Stimulated activated CD8-positive, alpha-beta memory T cell treated with anti-CD3 and anti-CD28 coated beads, Interleukin-4, amount 100 ng/mL, for 4 hours (primary cell): ENCODE data around the gene ATG10.

Experiments
- DNase-seq, 2 donors: peaks; one replicate each; pipeline ENCODE4 v3.0.0-alpha.2; 2020; ENCODE audit warnings: low read depth in 2 of 2, low spot score in 1 of 2

The ATG10 gene

GRCh38 chr5:82164176-82164976 lies 192.6 kb downstream of the ATG10 start:
- no peak for DNase-seq

GRCh38 chr5:82164977-82165713 lies 193.3 kb downstream of the ATG10 start:
- no peak for DNase-seq

- no peak for DNase-seq
Measured at GRCh38 chr5:82165740-82166530, 194.1 kb downstream of the ATG10 start.

DNA sequence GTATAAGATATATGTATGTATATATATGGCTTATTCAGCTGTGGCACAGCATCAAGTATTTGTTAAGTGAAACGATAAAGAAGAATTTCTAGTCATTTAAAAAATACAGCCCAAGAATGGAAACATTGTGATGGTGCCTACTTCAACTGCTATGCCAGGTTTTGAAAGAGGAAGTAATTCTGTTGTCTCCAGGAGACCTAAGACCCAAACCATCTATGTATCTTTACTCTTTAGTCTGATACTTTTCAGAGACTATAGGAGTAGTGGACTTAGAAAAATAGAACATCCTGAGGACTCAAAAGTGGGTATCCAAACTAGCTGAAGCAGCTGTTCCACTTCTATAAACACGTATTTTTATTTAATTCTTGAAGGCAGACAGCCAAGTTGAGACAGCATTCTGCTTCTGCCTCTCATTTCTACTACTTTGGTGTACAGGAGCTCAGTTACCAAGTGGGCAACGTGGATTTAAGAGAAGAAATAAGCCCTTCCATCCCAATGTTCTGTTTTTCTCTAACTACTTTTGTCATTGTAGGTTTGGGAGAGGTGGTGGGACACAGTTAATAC lies 195.6 kb downstream of the ATG10 start:
- DNase-seq = no peak

- no peak for DNase-seq
Measured at GRCh38 chr5:82168294-82168693, 196.5 kb downstream of the ATG10 start.

GRCh38 chr5:82169892-82170291 lies 198.1 kb downstream of the ATG10 start:
- no peak for DNase-seq

- peak in 1 of 2 donors; percentile 22 for DNase-seq
Measured at GRCh38 chr5:82174128-82174918, 202.5 kb downstream of the ATG10 start.

- DNase-seq = no peak
Measured at GRCh38 chr5:82174919-82175219, 203.0 kb downstream of the ATG10 start.

- DNase-seq = no peak
Measured at GRCh38 chr5:82176115-82176814, 204.4 kb downstream of the ATG10 start.

DNA sequence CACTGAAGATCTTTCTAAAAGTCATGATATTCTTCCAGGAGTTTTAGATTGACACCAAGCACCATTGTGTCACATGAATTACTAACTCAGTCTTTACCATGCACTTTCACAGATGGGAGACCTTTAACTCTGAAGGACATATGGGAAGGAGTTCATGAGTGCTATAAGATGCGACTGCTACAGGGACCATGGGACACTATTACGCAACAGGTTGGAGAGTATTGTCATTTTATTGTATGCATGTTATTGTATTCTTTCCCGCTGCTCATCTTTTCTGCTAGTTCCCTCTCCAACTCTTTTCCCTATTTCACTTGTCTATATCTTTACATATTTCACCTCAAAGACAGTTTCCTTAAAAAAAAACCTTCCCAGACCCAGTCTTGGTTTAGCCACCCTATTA lies 206.6 kb downstream of the ATG10 start:
- no peak for DNase-seq

DNA sequence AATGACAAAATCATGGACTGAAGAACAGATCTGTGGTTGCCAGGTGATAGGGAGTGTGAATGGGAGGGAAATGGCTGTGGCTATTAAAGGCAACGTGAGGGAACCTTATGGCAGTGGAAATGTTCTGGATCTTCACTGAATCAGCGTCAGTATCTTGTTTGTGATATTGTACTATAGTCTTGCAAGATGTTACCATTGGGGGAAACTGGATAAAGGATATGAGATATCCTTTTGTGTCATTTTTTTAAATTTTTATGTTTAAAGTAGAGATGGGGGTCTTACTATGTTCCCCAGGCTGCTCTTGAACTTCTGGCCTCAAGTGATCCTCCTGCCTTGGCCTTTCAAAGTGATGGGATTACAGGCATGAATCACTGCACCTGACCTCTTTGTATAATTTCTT lies 210.8 kb downstream of the ATG10 start:
- DNase-seq = no peak

DNA sequence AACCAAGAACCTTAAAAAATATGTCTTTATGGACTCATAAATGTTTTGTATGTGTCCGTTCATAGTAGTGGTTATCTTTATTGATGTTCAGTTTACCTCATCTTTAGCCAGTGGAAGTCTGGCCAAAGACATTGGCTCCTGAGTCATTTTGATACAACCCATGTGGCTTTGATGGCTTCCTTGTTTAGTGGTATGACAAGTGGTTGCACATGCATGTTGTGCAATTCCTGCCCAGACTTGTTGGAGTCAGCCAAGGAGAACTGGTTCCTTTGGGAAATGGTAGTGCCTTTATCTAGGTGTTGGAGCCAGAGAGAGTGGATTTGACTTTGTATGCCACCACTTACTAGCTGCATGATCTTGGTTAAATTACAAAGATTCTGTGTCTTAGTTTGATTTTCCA lies 212.0 kb downstream of the ATG10 start:
- DNase-seq = no peak

DNA sequence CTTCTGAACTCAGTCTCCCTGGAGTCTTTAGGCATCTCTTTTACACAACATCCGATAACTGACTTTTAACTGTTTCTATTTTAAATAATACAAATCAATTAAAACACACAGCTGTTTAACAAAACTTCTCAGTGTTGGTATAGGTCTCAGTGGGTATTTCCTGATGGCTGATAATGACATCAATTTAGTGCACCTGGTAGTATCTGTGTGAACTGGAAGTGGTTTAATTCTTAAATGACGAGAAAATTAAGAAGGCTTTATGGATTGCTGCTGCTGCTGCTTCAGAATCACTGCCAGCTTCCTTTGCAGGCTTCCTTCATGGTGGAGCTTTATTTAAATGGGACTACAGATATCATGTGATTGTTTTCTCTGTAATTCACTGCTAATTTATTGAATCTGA lies 214.0 kb downstream of the ATG10 start:
- DNase-seq = no peak

GRCh38 chr5:82197550-82197949 lies 225.7 kb downstream of the ATG10 start:
- no peak for DNase-seq

GRCh38 chr5:82204567-82204966 lies 232.7 kb downstream of the ATG10 start:
- DNase-seq = no peak

- no peak for DNase-seq
Measured at GRCh38 chr5:82205005-82205404, 233.2 kb downstream of the ATG10 start.

GRCh38 chr5:82208371-82208770 lies 236.5 kb downstream of the ATG10 start:
- no peak for DNase-seq

- DNase-seq = no peak
Measured at GRCh38 chr5:82211855-82212572, 240.2 kb downstream of the ATG10 start.

GRCh38 chr5:82217917-82218316 lies 246.1 kb downstream of the ATG10 start:
- no peak for DNase-seq
